Loucy (cell line): ENCODE measurements around the gene GAS2L1.

ENCODE experiments used
- H2AFZ ChIP-seq: fragments of 200-600 bp; sonication (generic); 2 replicates; pipeline ENCODE4 v1.6.0; 2016; ENCODE audit warnings: antibody characterized with exemption, mild to moderate bottlenecking, low read length, moderate library complexity
- H3F3A ChIP-seq: fragments of 200-600 bp; 2 replicates; pipeline ENCODE4 v1.6.0; 2016; ENCODE audit warnings: antibody characterized with exemption, low read depth, mild to moderate bottlenecking
- H3K27me3 ChIP-seq: fragments of 200-600 bp; sonication (generic); 2 replicates; pipeline ENCODE4 v1.6.1; 2014; ENCODE audit warnings: low read length, mild to moderate bottlenecking; ENCODE audit not compliant: insufficient read depth, poor library complexity, severe bottlenecking
- H3K36me3 ChIP-seq: fragments of 200-600 bp; sonication (generic); 2 replicates; pipeline ENCODE4 v1.6.1; 2016; ENCODE audit warnings: low read length; ENCODE audit not compliant: insufficient read depth
- H3K4me1 ChIP-seq: fragments of 200-600 bp; sonication (generic); 2 replicates; pipeline ENCODE4 v1.5.1; 2014; ENCODE audit warnings: low read length, mild to moderate bottlenecking; ENCODE audit not compliant: insufficient read depth, poor library complexity, severe bottlenecking
- H3K4me2 ChIP-seq: fragments of 200-600 bp; sonication (generic); 2 replicates; pipeline ENCODE4 v1.6.0; 2014; ENCODE audit warnings: antibody characterized with exemption, low read length, low read depth, mild to moderate bottlenecking; ENCODE audit not compliant: poor library complexity, severe bottlenecking
- H3K4me3 ChIP-seq: fragments of 200-600 bp; sonication (generic); 2 replicates; pipeline ENCODE4 v1.5.1; 2014; ENCODE audit warnings: low read length, mild to moderate bottlenecking, mixed read lengths; ENCODE audit not compliant: poor library complexity, severe bottlenecking
- H3K79me2 ChIP-seq: fragments of 200-600 bp; sonication (generic); 2 replicates; pipeline ENCODE4 v1.6.1; 2014; ENCODE audit warnings: low read length; ENCODE audit not compliant: insufficient read depth
- H3K9ac ChIP-seq: fragments of 200-600 bp; sonication (generic); 2 replicates; pipeline ENCODE4 v1.6.0; 2014; ENCODE audit warnings: mild to moderate bottlenecking, low read depth, low read length, moderate library complexity; ENCODE audit not compliant: poor library complexity, severe bottlenecking
- H3K9me2 ChIP-seq: fragments of 200-600 bp; sonication (generic); replicated peaks from 2 replicates; pipeline ENCODE4 v1.6.1; 2016; ENCODE audit warnings: low read depth, low read length, mixed read lengths
- H3K9me3 ChIP-seq: fragments of 200-600 bp; sonication (generic); 2 replicates; pipeline ENCODE4 v1.6.1; 2014; ENCODE audit warnings: mild to moderate bottlenecking, antibody characterized with exemption, low read length, low read depth; ENCODE audit not compliant: insufficient read depth
- H4K20me1 ChIP-seq: fragments of 200-600 bp; sonication (generic); 2 replicates; pipeline ENCODE4 v1.6.0; 2014; ENCODE audit warnings: antibody characterized with exemption, low read length, mild to moderate bottlenecking; ENCODE audit not compliant: insufficient read depth, poor library complexity, severe bottlenecking
- EZH2phosphoT487 ChIP-seq: fragments of 200-600 bp; IDR thresholded peaks from 2 replicates; pipeline ENCODE4 v1.6.1; 2018; ENCODE audit warnings: antibody characterized with exemption, mild to moderate bottlenecking, moderate library complexity, borderline replicate concordance
- TF ChIP-seq, protein P1 (sequence below): fragments of 200-600 bp; sonication (generic); conservative IDR thresholded peaks from 2 replicates; pipeline ENCODE4 v1.5.1; 2014; ENCODE audit warnings: mild to moderate bottlenecking, antibody characterized with exemption, low read length

GAS2L1 gene

DNA sequence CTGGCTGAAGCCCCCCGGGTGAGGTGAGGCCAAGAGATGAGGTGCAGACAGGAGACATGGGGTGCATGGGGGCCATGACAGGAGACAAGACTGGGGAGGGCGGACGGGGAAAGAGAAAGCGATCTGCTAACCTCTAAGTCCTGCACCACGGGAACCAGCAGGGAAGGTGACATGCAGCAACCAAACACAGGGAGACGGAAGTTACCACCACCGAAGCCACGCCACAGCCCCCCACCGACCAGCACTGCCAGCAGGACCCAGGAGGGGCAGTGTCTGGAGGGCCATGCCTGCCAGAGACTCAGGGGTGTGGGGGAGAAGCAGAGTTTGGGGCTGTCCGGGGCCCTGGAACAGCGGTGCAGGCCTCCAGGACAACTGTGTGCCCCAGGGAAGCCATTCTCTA, 23.1 kb downstream of the GAS2L1 start:
- TF ChIP-seq, protein P1, sequence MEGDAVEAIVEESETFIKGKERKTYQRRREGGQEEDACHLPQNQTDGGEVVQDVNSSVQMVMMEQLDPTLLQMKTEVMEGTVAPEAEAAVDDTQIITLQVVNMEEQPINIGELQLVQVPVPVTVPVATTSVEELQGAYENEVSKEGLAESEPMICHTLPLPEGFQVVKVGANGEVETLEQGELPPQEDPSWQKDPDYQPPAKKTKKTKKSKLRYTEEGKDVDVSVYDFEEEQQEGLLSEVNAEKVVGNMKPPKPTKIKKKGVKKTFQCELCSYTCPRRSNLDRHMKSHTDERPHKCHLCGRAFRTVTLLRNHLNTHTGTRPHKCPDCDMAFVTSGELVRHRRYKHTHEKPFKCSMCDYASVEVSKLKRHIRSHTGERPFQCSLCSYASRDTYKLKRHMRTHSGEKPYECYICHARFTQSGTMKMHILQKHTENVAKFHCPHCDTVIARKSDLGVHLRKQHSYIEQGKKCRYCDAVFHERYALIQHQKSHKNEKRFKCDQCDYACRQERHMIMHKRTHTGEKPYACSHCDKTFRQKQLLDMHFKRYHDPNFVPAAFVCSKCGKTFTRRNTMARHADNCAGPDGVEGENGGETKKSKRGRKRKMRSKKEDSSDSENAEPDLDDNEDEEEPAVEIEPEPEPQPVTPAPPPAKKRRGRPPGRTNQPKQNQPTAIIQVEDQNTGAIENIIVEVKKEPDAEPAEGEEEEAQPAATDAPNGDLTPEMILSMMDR = no peak
- no peak for TF ChIP-seq EZH2phosphoT487
- Histone ChIP-seq H3K9ac (no peak overlapping the region), H3K9me3 (no peaks in the 10 kb centered on the region), H3K79me2 (no peaks in the 10 kb centered on the region), H3F3A (no peaks in the 10 kb centered on the region), H3K9me2 (no peaks in the 10 kb centered on the region), H3K4me1 (no peaks in the 10 kb centered on the region), H2AFZ (no peak overlapping the region), H3K36me3 (peaks cover 62% of the 10 kb centered on the region; the same call in 1 of the 2 replicates), H3K4me3 (no peak overlapping the region), H4K20me1 (no peaks in the 10 kb centered on the region), H3K4me2 (no peak overlapping the region), H3K27me3 (no peaks in the 10 kb centered on the region)

DNA sequence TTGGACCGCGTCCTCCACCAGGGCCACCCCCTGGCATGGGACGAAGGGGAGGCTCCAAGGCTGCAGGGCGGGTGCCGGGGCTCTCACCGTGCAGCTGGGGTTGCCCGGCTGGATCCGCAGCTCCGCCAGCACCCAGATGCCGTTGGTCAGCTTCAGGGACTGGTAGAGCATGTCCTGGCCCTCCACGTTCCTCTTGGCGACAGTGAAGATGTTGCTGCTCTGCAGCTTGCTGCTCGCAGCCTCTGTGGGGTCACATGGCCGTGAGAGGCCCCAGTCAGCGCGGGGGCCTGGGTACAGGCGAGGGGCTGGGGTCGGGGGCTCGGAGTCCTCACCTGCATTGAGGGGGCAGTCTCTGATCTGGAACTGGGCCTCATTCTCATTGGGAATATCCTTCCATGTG, 23.8 kb downstream of the GAS2L1 start:
- H3K9me2 ChIP-seq = no peaks in the 10 kb centered on the region
- H3K4me1 ChIP-seq = no peaks in the 10 kb centered on the region
- TF ChIP-seq EZH2phosphoT487 = no peak
- TF ChIP-seq, protein P1 = no peak
- no peaks in the 10 kb centered on the region for H3K27me3 ChIP-seq
- H3K79me2 ChIP-seq = no peaks in the 10 kb centered on the region
- no peak overlapping the region for H3K4me2 ChIP-seq
- no peaks in the 10 kb centered on the region for H3K9me3 ChIP-seq
- H3K36me3 ChIP-seq = peaks cover 68% of the 10 kb centered on the region; the same call in 1 of the 2 replicates
- no peak overlapping the region for H3K4me3 ChIP-seq
- H3K9ac ChIP-seq = no peak overlapping the region
- H4K20me1 ChIP-seq = no peaks in the 10 kb centered on the region
- H3F3A ChIP-seq = no peaks in the 10 kb centered on the region
- H2AFZ ChIP-seq = no peak overlapping the region

DNA sequence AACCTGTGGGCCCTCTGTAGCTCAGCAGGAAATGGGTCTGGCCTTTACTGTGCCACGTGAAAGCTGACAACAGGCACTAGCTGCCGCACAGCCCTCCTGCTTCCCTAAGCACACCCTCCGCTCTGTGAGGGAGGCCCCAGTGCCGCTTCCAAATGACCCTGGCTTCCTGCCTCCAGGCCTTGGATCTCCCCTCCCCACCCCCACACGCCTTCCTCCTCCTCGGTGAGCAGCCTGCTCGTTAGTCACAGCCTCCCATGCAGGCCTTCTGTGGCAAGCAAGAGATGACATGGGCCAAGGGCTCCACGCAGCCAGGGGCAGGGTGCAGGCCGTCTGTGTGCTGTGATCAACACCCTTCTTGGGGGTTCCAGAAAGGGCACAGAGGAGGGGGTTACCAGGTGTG, 24.3 kb downstream of the GAS2L1 start:
- Histone ChIP-seq H3K9me2 (no peaks in the 10 kb centered on the region), H3K79me2 (no peaks in the 10 kb centered on the region), H3K27me3 (no peaks in the 10 kb centered on the region), H3K4me2 (no peak overlapping the region), H3K4me3 (no peak overlapping the region), H3F3A (no peaks in the 10 kb centered on the region), H4K20me1 (no peaks in the 10 kb centered on the region), H3K4me1 (no peaks in the 10 kb centered on the region), H3K9ac (no peak overlapping the region), H3K9me3 (no peaks in the 10 kb centered on the region), H2AFZ (no peak overlapping the region), H3K36me3 (peaks cover 68% of the 10 kb centered on the region; the same call in 1 of the 2 replicates)
- TF ChIP-seq, protein P1 = no peak
- TF ChIP-seq EZH2phosphoT487 = no peak
